ENCODE results near the gene RASL10A.

RASL10A gene

DNA sequence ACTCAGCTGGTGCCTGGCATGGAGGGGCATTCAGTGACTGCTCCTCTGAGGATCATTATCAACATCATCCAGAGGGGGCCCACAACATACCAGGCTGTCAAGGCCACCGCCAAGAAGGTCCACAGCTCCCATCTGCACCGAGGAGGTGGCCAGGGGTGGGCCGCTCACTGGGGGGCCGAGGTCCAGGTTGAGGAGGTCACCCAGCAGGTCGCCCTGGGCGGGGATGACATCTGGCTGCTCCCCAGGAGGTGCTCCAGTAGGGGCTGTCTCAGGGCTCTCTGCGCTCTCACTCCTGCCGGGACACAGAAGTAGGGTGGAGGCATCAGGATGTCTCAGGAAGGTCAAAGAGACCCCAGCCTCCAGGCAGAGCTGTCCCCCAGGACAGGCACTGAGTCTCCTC is 25.1 kb upstream of the RASL10A start:
- TF ChIP-seq, protein P1, sequence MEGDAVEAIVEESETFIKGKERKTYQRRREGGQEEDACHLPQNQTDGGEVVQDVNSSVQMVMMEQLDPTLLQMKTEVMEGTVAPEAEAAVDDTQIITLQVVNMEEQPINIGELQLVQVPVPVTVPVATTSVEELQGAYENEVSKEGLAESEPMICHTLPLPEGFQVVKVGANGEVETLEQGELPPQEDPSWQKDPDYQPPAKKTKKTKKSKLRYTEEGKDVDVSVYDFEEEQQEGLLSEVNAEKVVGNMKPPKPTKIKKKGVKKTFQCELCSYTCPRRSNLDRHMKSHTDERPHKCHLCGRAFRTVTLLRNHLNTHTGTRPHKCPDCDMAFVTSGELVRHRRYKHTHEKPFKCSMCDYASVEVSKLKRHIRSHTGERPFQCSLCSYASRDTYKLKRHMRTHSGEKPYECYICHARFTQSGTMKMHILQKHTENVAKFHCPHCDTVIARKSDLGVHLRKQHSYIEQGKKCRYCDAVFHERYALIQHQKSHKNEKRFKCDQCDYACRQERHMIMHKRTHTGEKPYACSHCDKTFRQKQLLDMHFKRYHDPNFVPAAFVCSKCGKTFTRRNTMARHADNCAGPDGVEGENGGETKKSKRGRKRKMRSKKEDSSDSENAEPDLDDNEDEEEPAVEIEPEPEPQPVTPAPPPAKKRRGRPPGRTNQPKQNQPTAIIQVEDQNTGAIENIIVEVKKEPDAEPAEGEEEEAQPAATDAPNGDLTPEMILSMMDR (IDR thresholded peaks at IDR 0.05; ENCODE audit: low read depth, low read length): no peak
- DNase-seq (ENCODE audit: low read depth, low spot score): no peak
- in situ Hi-C loops (cut with HindIII; ENCODE audit: low sequenced_read_pairs): no loop called here
- no peak overlapping the region for H3K4me3 ChIP-seq (ENCODE audit: low read depth, low read length)

GRCh38 chr22:29339381-29340235 is 24.1 kb upstream of the RASL10A start:
- TF ChIP-seq, protein P1 (IDR thresholded peaks at IDR 0.05; ENCODE audit: low read depth, low read length): no peak
- DNase-seq (ENCODE audit: low read depth, low spot score): no peak
- H3K4me3 ChIP-seq (ENCODE audit: low read depth, low read length): no peak overlapping the region
- in situ Hi-C loops (cut with HindIII; ENCODE audit: low sequenced_read_pairs): no loop called here

DNA sequence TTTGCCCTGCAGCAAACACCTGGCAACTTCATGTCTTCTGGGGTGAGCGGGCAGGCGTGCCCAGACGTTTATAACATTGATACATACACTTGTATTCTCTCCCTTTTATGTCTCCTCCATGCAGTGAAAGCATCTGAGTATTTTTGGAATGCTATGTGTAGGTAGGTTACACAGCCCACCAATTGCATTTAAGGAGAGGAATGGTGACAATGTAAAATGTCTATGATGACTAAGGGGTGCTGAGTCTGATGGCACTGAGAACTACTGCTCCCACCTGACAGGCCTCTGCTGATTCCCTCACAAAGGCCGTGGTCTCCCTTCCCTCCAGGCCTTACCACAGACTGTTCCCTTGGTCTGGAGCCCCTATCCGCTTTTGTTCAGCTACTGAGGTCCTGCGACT is 22.9 kb upstream of the RASL10A start:
- in situ Hi-C loops (cut with HindIII; ENCODE audit: low sequenced_read_pairs): no loop called here
- no peak overlapping the region for H3K4me3 ChIP-seq (ENCODE audit: low read depth, low read length)
- DNase-seq (ENCODE audit: low read depth, low spot score): no peak
- TF ChIP-seq, protein P1 (IDR thresholded peaks at IDR 0.05; ENCODE audit: low read depth, low read length): no peak

GRCh38 chr22:29337631-29338284 is 22.3 kb upstream of the RASL10A start:
- no peak for DNase-seq (ENCODE audit: low read depth, low spot score)
- TF ChIP-seq, protein P1 (IDR thresholded peaks at IDR 0.05; ENCODE audit: low read depth, low read length): no peak
- in situ Hi-C loops (cut with HindIII; ENCODE audit: low sequenced_read_pairs): no loop called here
- H3K4me3 ChIP-seq (ENCODE audit: low read depth, low read length): no peak overlapping the region

DNA sequence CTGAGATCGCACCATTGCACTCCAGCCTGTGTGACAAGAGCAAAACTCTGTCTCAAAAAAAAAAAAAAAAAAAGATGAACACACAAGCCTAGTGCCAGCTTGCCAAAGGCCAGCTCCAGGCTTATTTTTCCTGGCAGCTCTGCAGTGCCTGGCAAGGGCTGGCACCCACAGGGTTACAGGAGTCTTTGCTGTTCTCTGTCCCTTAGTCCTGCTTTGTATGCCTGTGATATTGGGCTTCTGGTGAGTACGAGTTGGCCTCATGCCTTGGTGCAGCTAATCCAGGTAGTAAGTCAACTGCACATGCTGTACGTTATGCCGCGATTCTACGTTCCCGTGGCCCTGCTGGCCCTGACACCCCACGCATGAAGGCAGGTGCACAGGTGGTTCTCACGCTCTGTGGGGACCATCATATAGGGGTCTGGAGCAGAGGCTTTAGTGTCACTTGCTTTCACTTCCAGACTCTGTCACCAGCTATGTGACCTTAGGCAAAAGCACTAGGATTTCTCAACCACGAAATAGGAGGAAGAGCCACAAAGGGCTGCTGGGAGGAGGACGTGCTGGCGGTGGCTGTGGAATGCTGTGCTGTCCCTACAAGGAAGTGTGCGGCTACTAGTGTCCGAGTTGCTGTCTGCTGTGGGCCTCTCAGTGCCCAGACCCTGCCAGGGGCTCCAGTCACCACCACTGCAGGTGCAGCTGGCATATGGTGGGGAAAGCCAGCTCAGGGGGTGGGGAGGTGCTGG is 21.4 kb upstream of the RASL10A start:
- TF ChIP-seq, protein P1 (IDR thresholded peaks at IDR 0.05; ENCODE audit: low read depth, low read length): no peak
- in situ Hi-C loops (cut with HindIII; ENCODE audit: low sequenced_read_pairs): no loop called here

GRCh38 chr22:29335656-29336055 is 20.2 kb upstream of the RASL10A start:
- in situ Hi-C loops (cut with HindIII; ENCODE audit: low sequenced_read_pairs): no loop called here
- TF ChIP-seq, protein P1 (IDR thresholded peaks at IDR 0.05; ENCODE audit: low read depth, low read length): no peak
- no peak overlapping the region for H3K4me3 ChIP-seq (ENCODE audit: low read depth, low read length)
- DNase-seq (ENCODE audit: low read depth, low spot score): no peak

More for the DNA sequence above, 21.4 kb upstream of the RASL10A start:
- DNase-seq (ENCODE audit: low read depth, low spot score): no peak
- no peak overlapping the region for H3K4me3 ChIP-seq (ENCODE audit: low read depth, low read length)
